B cell (primary cell): Measurements from ENCODE around the gene BPIFB3.

Source experiments
- CTCF ChIP-seq: fragments of 200-600 bp; IDR thresholded peaks from one replicate; pipeline ENCODE4 v1.8.0; 2022; ENCODE audit warnings: antibody characterized with exemption, mild to moderate bottlenecking
- EZH2 ChIP-seq: IDR thresholded peaks from 2 replicates; pipeline ENCODE4 v1.6.1; 2012; ENCODE audit warnings: borderline replicate concordance, low read depth, mild to moderate bottlenecking, moderate library complexity, low read length; ENCODE audit not compliant: insufficient read depth, poor library complexity, severe bottlenecking

GRCh38 chr20:33105316-33105924 is 51.7 kb downstream of the BPIFB3 start:
- no peak for TF ChIP-seq CTCF
- TF ChIP-seq EZH2: no peak
